Heart left ventricle (tissue), 13 donors: ENCODE data around the gene LRP1B.

Experiments used
- POLR2A ChIP-seq, 2 donors: fragments of 450-650 bp; IDR thresholded peaks; one replicate each; pipeline ENCODE4 v1.6.1; 2017; ENCODE audit warnings: antibody characterized with exemption in 2 of 2, mild to moderate bottlenecking in 2 of 2, moderate library complexity in 2 of 2
- TF ChIP-seq, protein P1 (sequence below), 12 donors: fragments of 200-600 bp; sonication (generic) in 4 of 12; IDR thresholded peaks; one replicate each; pipeline versions ENCODE4 v1.5.0 to v1.8.0; 2018 to 2022; ENCODE audit warnings: antibody characterized with exemption in 12 of 12, mild to moderate bottlenecking in 5 of 12
- donor health status: ischemic (EF 13 %, LVEDD 7.1; RV severe dilation, severe dysfunction).
- donor health status: DM: no; HTN: yes; CAD: no.
- donor health status: DM: no; HTN: no; CAD: no.
- donor health status: ischemic (EF 25% LVEDD 6.9; RV normal size, moderate dysfunction).
- donor health status: ischemic (EF 25% LVEDD 5.7; RV mildly dilated, moderate dysfunction).
- donor health status: ischemic (EF 35%, LVEDD 5.7; RV mildly dilated, moderate dysfunction).
- donor health status: nonischemic (EF 11% LVEDD 7.7; RV severe dilation, severe dysfunction).
- donor health status: DM: yes; HTN: yes; CAD: no.
- donor health status: PGD.
- donor health status: ischemic (EF 29% LVEDD 5.4; RV normal size, mild dysfunction).
- donor health status: nonischemic (EF 23%, LVEDD 6.1; RV moderate dilation, normal function).

GRCh38 chr2:140351692-140352091 is 1779.1 kb downstream of the LRP1B start:
- TF ChIP-seq POLR2A (IDR thresholded peaks at IDR 0.05) = no peak
- TF ChIP-seq, protein P1, sequence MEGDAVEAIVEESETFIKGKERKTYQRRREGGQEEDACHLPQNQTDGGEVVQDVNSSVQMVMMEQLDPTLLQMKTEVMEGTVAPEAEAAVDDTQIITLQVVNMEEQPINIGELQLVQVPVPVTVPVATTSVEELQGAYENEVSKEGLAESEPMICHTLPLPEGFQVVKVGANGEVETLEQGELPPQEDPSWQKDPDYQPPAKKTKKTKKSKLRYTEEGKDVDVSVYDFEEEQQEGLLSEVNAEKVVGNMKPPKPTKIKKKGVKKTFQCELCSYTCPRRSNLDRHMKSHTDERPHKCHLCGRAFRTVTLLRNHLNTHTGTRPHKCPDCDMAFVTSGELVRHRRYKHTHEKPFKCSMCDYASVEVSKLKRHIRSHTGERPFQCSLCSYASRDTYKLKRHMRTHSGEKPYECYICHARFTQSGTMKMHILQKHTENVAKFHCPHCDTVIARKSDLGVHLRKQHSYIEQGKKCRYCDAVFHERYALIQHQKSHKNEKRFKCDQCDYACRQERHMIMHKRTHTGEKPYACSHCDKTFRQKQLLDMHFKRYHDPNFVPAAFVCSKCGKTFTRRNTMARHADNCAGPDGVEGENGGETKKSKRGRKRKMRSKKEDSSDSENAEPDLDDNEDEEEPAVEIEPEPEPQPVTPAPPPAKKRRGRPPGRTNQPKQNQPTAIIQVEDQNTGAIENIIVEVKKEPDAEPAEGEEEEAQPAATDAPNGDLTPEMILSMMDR (IDR thresholded peaks at IDR 0.05) = no peak
